GM19099 (cell line): ENCODE data around the gene SLC41A1.

ENCODE experiments used
- POLR2A ChIP-seq: IDR thresholded peaks from 3 replicates; pipeline ENCODE4 v1.6.1; 2011; ENCODE audit warnings: low read depth; ENCODE audit not compliant: insufficient read length; ENCODE audit errors: extremely low read depth

The SLC41A1 gene

GRCh38 chr1:205812878-205813754 lies at the start of gene SLC41A1:
SLC41A1 (minus strand) TSS chr1:205813198; CDS start chr1:205810441, 2,757 bp downstream.
- TF ChIP-seq POLR2A: no peak

DNA sequence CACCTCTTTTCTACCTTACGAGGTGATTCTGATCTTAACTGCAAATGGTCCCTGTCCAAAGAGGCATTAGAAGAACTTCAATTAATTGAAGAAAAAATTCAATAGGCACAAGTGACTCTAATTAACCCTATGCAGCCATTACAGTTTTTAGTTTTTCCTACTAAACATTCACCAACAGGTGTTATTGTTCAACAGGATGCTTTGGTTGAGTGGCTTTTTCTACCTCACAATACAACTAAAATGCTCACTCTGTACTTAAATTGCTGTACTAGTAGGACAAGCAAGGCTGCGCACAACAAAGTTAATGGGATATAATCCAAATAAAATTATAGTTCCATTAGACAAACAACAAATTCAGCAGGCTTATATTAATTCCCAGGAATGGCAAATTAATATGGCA lies 48.5 kb upstream of the SLC41A1 start:
- TF ChIP-seq POLR2A: no peak

DNA sequence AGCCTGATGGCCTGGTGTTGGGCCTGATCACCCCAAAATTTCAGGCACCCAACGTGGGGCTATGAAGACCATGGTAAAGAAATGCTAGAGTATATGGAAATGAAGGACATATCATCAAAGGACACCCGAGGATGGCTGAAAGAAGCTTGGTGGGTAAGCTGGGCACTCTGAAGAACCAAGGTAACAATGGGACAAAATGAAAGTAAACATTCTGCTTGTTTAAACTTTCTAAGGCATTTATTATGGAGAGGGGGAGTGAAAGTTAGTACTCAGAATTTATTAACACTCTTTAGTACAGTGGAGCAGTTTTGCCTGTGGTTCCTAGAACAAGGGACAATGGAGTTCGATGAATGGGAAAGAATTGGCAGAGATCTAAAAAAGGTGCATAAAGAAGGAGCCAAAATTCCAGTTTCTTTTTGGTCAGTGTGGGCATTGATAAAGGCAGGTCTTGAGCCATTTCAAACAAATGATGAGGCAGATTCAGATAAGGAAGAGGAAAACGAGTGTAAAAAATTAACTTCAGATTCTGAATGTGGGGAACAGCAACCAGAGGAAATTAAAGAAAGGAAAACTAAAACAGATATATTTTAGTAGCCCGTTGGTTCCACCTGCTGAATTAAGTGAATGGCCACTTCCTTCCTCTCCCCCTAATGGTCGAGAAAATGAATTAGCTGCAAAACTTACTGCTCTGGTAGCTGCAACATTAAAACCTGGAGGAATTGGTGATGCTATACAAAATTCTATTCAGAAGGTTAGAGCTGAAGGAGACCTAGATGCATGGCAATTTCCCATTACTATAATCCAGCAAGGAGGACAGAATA lies 45.4 kb upstream of the SLC41A1 start:
- TF ChIP-seq POLR2A: no peak

- TF ChIP-seq POLR2A: no peak
Measured at GRCh38 chr1:205856433-205856832, 43.4 kb upstream of the SLC41A1 start.

GRCh38 chr1:205852969-205853368 lies 40.0 kb upstream of the SLC41A1 start:
- TF ChIP-seq POLR2A: no peak

- TF ChIP-seq POLR2A: no peak
Measured at GRCh38 chr1:205851993-205852392, 39.0 kb upstream of the SLC41A1 start.

GRCh38 chr1:205849619-205850355 lies 36.8 kb upstream of the SLC41A1 start, which contains the start of gene PM20D1:
PM20D1 (minus strand) TSS chr1:205850132; CDS start chr1:205850072, 60 bp downstream.
- peak; percentile 25 for TF ChIP-seq POLR2A

DNA sequence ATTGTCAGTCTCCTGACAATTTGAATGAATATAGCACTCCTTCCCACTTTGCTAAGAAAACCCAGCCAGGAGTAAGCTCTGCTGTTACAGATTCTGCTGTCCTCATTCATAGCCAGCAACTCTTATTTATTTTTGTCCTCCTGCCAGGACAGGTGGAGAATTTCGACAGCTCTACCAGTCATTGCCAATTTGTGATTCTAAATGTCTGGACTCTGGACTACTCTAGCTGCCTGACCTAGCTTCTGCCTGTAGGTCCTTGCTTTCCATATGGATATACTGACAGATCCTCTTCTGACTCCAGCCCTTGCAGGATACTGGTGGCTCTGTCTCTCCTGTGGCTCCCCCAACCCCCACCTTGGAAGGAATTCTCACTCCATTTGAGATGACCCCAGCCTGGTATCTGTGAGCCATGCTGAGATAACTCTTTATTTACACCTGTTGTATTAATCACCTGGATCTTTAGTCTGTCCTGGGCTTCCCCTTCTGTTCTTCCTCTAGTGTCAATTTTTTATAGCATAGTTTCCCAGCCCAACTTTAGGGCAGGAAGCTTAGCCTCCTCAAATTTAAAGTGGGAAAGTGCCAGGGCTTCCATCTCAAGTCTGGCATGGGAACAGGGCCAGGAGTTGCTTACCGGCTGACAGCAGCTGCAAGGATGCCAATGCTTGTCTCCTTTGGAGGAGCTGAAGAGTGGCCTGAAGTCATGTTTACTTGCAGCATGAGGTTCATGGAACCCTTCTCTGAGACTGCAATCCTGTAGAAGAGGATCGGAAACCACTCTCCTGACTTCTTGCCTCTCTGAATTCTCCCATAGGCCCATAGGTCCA lies 30.2 kb upstream of the SLC41A1 start:
- no peak for TF ChIP-seq POLR2A

DNA sequence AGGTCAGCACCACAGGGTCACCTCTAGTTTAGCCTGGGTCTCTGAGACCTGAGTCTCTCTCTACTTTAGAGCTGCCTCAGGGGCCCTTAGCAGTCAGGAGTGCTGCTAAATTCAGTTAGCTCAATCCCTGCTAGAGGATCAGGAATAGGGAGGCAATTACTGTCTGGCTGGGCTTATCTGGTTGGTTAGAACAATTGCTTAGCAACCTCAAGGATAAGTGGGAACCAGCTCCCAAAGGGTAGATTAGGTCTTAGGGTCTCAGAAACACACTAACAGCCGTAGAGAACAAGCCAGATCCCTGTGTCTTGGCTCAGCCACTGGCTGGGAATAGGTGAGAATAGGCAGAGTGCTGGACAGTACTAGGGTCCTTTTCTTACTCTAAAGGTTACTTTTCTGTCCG lies 29.2 kb upstream of the SLC41A1 start:
- no peak for TF ChIP-seq POLR2A

DNA sequence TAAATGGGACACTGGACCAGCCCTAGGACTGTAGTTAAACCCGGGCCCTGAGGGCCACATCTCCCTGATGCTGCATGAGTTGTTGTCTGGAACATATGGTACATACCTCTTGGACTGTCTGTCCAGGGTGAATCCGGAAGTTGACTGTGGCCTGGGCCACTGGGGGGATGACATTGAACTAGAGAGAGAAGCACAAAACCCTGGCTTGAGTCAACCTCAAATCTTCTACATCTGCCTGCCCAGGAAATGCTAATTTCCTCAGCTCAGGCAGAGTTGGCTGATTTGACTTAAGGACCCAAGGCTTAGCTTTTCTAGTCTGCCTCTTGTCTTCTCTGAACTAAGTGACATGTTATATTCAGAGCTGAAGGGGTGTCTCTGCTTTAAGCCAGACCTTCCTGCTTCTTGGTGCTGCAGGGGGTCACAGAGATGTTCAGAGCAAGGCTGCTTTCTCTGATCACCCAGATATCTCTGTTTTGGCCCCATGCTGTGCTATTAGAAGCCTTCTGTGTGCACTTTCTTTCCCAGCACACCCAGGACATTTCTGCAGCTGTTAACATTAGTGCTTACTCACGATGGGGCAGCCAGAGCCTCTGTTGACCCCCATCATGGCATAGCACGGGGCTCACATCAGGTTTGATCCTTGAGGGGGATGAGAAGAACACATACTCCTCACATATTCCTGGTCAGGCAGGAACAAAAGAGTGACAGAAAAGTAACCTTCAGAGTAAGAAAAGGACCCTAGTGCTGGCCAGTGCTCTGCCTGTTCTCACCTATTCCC lies 27.3 kb upstream of the SLC41A1 start:
- no peak for TF ChIP-seq POLR2A

- TF ChIP-seq POLR2A: no peak
Measured at GRCh38 chr1:205837382-205837970, 24.5 kb upstream of the SLC41A1 start.

- no peak for TF ChIP-seq POLR2A
Measured at GRCh38 chr1:205834751-205835150, 21.8 kb upstream of the SLC41A1 start.

- no peak for TF ChIP-seq POLR2A
Measured at GRCh38 chr1:205832326-205832751, 19.3 kb upstream of the SLC41A1 start.
